Activated naive CD4-positive, alpha-beta T cell (primary cell): ENCODE measurements around the gene TLX1.

Source experiments
- DNase-seq, 4 experiments: peaks; one replicate each; lab custom pipeline; 2025; lab: John Stamatoyannopoulos, UW

The TLX1 gene

DNA sequence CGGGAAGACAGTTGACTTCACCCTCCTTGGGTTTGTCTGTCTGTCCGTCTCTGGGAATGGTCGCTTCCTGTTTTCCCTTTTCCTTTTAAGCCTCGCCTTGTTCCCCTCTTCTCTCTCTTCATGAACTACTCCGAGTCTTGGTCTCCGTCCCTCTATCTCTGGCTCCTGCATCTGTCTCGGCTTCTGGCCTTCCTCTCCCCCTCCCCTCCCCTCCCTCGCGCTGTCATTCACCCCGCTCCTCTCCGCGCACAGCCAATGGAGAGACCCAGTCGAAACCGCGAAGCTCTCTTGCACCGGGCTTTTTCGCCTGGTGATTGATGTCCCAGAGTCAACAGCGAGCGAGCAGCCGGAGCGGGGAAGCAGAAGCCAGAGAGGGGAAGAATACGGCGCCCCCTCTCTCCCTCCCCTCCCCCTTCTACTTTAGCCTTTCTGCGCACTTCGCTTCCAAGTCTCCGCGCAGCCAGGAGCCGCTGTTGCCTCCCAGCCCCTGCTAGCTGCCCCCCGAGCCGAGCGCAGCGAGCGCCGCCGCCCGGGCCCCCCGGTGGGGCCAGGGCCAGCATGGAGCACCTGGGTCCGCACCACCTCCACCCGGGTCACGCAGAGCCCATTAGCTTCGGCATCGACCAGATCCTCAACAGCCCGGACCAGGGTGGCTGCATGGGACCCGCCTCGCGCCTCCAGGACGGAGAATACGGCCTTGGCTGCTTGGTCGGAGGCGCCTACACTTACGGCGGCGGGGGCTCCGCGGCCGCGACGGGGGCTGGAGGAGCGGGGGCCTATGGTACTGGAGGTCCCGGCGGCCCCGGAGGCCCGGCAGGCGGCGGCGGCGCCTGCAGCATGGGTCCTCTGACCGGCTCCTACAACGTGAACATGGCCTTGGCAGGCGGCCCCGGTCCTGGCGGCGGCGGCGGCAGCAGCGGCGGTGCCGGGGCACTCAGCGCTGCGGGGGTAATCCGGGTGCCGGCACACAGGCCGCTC is at the start of gene TLX1:
TLX1 (plus strand) TSS at position 317 of the 978 bp plus-strand sequence; CDS start at position 559, 242 bp downstream.
- no peak for DNase-seq

DNA sequence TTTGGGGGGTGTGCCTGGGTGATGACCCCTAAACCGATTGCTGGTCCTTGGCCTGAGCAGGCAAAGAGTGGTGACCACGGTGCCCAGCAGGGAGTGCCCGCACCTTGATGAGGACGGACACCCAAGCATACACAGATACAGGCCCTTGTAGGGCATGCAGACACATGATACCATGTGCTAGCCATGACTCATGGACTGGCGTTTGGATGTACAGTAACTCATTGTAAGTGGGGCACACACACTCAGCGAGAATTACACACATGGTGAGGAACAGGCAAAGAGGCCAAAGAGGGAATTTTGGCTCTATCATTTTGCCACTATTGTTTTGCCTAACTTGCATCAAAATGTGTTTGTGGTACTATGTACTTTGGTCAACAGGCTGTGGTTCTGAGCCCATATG is 45.3 kb upstream of the TLX1 start:
- no peak for DNase-seq

- DNase-seq, result no peak
These were observed 43.7 kb upstream of the TLX1 start for GRCh38 chr10:101087376-101087775.

GRCh38 chr10:101087965-101088364 is 43.1 kb upstream of the TLX1 start:
- no peak for DNase-seq

GRCh38 chr10:101089520-101090299 is 41.4 kb upstream of the TLX1 start:
- no peak for DNase-seq

- no peak for DNase-seq
These were observed 40.5 kb upstream of the TLX1 start for GRCh38 chr10:101090597-101090996.

GRCh38 chr10:101091546-101092290 is 39.4 kb upstream of the TLX1 start:
- no peak for DNase-seq

DNA sequence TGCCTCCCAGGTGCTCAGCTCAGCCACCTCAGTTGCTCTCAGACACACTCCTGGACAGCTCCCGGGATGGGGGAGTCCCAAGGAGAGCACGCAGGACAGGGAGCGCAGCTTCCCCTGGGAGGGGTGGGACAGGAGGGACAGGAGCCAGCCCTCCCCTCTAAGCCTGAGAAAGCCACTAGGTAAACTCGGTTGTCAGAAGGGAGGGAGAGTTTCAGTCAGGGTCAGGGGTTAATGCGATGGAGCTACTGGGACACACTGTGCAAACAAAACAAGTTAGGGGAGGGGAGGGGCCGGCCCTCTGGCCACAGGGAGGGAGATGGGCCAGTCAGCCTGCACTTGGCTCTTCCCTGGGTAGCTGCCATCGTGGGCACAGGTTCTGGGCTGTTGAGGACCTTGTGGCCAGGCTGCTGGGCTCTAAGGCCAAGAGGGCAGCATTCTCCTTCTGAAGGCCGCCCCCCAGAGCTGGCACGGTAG is 38.2 kb upstream of the TLX1 start:
- DNase-seq, result no peak

DNA sequence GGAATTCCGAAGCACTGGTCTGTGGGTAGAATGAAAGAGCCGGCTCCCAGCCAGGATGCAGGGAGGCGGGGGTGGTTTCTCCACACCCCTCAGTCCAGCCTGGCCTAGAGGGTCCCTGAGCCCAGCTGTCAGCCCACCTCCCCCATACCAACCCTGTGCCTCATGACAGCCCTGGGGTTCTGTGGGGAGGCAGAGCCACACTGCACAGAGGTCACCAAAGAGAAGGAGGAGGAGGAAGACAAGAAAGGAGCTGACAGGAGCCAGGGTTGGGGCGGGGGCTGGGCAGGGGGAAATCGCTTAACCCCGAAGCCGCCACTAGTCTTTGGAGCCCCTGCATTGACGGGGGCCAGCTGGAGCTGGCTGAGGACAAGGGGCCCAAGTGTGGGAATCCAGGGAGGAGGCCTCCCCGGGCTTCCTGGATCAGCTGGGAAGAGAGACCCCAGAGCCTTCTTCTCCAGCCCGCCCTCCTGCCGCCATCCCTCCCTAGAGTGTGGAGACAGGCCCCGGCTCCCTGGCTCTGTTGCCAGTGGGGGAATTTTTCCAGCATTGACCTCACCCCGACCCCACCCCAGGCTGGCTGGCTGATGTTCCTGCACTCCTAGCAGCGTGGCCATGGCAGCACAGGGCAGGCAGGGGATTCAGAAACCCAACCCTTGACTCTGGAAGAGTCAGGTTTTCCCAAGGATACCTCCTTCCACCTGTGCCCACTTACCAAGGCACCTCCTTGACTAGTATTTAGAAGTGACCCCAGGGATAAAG is 36.8 kb upstream of the TLX1 start:
- DNase-seq, result no peak

DNA sequence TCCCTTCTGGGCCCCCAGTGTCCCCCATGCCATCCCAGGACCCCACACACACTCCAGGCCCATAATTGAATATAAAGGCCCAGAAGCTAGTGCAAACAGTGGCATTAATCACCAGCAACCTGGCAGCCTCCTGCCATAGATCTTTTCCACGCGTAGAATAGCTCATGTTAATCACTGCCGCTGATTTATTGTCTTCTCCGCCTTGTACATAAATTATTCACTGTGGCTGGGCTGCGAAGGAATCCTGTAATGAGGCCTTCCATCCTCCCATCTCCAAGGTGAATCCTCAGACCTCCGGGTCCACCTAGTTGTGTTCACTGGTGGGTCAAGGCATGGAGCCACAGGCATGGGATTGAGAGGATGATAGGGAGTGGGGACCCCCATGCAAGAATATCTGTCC is 36.1 kb upstream of the TLX1 start:
- DNase-seq, result no peak

- peak; percentile 29 to 59 (median 47) for DNase-seq
These were observed 35.4 kb upstream of the TLX1 start for GRCh38 chr10:101095550-101096213.

GRCh38 chr10:101096378-101096777 is 34.7 kb upstream of the TLX1 start:
- DNase-seq, result no peak

- DNase-seq, result no peak
These were observed 33.2 kb upstream of the TLX1 start for GRCh38 chr10:101097881-101098280.

GRCh38 chr10:101099901-101100300 is 31.2 kb upstream of the TLX1 start:
- DNase-seq, result no peak

DNA sequence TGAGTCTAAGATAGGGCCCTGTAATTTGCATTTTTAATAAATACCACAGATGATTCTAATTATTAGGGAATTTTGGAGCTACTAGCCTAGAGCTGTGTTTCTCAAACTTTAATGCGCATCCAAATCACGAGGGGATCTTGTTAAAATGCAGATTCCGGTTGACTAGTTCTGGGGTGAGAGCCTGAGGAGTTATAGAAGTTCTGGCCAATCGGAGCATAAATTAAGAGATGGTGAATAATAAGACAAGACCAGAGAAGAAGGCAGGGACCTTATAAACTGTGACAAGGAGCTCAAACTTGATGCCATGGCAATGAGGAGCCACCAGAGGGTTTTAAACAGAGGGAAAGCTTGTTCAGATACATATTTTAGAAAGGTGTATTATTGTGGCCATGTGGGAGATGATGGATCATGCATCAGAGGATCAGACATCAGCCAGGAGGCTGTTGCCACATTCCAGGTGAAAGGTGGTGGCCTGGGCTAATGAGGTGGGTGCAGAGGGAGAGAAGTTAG is 29.7 kb upstream of the TLX1 start:
- no peak for DNase-seq

GRCh38 chr10:101103430-101103829 is 27.7 kb upstream of the TLX1 start:
- no peak for DNase-seq

DNA sequence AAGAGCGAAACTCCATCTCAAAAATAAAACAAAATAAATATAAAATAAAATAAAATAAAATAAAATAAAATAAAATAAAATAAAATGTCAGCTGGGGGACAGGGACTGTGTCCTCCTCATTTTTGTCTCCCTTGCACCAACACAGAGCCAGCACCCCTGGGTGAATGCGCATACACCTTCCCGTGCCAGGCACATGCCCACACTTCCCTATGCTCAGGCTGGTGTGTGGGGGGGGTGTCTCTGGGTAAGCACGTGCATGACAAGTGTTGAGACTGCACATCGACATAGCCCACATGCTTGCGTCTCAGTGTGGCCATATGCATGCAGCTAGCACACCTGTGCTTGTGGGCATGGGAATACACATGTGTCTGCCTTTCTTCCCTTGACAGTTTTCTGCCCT is 24.7 kb upstream of the TLX1 start:
- no peak for DNase-seq

- no peak for DNase-seq
These were observed 23.3 kb upstream of the TLX1 start for GRCh38 chr10:101107771-101108170.

- DNase-seq, result no peak
These were observed 20.1 kb upstream of the TLX1 start for GRCh38 chr10:101110856-101111523.

GRCh38 chr10:101111547-101111946 is 19.6 kb upstream of the TLX1 start:
- DNase-seq, result no peak
